Loucy (cell line): ENCODE results near the gene MAPK8.

Experiments
- H2AFZ ChIP-seq: fragments of 200-600 bp; sonication (generic); 2 replicates; pipeline ENCODE4 v1.6.0; 2016; ENCODE audit warnings: antibody characterized with exemption, mild to moderate bottlenecking, low read length, moderate library complexity
- H3F3A ChIP-seq: fragments of 200-600 bp; 2 replicates; pipeline ENCODE4 v1.6.0; 2016; ENCODE audit warnings: antibody characterized with exemption, low read depth, mild to moderate bottlenecking
- H3K27me3 ChIP-seq: fragments of 200-600 bp; sonication (generic); 2 replicates; pipeline ENCODE4 v1.6.1; 2014; ENCODE audit warnings: low read length, mild to moderate bottlenecking; ENCODE audit not compliant: insufficient read depth, poor library complexity, severe bottlenecking
- H3K36me3 ChIP-seq: fragments of 200-600 bp; sonication (generic); 2 replicates; pipeline ENCODE4 v1.6.1; 2016; ENCODE audit warnings: low read length; ENCODE audit not compliant: insufficient read depth
- H3K4me1 ChIP-seq: fragments of 200-600 bp; sonication (generic); 2 replicates; pipeline ENCODE4 v1.5.1; 2014; ENCODE audit warnings: low read length, mild to moderate bottlenecking; ENCODE audit not compliant: insufficient read depth, poor library complexity, severe bottlenecking
- H3K4me2 ChIP-seq: fragments of 200-600 bp; sonication (generic); 2 replicates; pipeline ENCODE4 v1.6.0; 2014; ENCODE audit warnings: antibody characterized with exemption, low read length, low read depth, mild to moderate bottlenecking; ENCODE audit not compliant: poor library complexity, severe bottlenecking
- H3K4me3 ChIP-seq: fragments of 200-600 bp; sonication (generic); 2 replicates; pipeline ENCODE4 v1.5.1; 2014; ENCODE audit warnings: low read length, mild to moderate bottlenecking, mixed read lengths; ENCODE audit not compliant: poor library complexity, severe bottlenecking
- H3K79me2 ChIP-seq: fragments of 200-600 bp; sonication (generic); 2 replicates; pipeline ENCODE4 v1.6.1; 2014; ENCODE audit warnings: low read length; ENCODE audit not compliant: insufficient read depth
- H3K9ac ChIP-seq: fragments of 200-600 bp; sonication (generic); 2 replicates; pipeline ENCODE4 v1.6.0; 2014; ENCODE audit warnings: mild to moderate bottlenecking, low read depth, low read length, moderate library complexity; ENCODE audit not compliant: poor library complexity, severe bottlenecking
- H3K9me2 ChIP-seq: fragments of 200-600 bp; sonication (generic); replicated peaks from 2 replicates; pipeline ENCODE4 v1.6.1; 2016; ENCODE audit warnings: low read depth, low read length, mixed read lengths
- H3K9me3 ChIP-seq: fragments of 200-600 bp; sonication (generic); 2 replicates; pipeline ENCODE4 v1.6.1; 2014; ENCODE audit warnings: mild to moderate bottlenecking, antibody characterized with exemption, low read length, low read depth; ENCODE audit not compliant: insufficient read depth
- H4K20me1 ChIP-seq: fragments of 200-600 bp; sonication (generic); 2 replicates; pipeline ENCODE4 v1.6.0; 2014; ENCODE audit warnings: antibody characterized with exemption, low read length, mild to moderate bottlenecking; ENCODE audit not compliant: insufficient read depth, poor library complexity, severe bottlenecking
- EZH2phosphoT487 ChIP-seq: fragments of 200-600 bp; IDR thresholded peaks from 2 replicates; pipeline ENCODE4 v1.6.1; 2018; ENCODE audit warnings: antibody characterized with exemption, mild to moderate bottlenecking, moderate library complexity, borderline replicate concordance
- TF ChIP-seq, protein P1 (sequence below): fragments of 200-600 bp; sonication (generic); conservative IDR thresholded peaks from 2 replicates; pipeline ENCODE4 v1.5.1; 2014; ENCODE audit warnings: mild to moderate bottlenecking, antibody characterized with exemption, low read length

MAPK8 gene

GRCh38 chr10:48453451-48454301, 147.2 kb downstream of the MAPK8 start:
- Histone ChIP-seq H3K4me2 (no peak overlapping the region), H3K9ac (no peak overlapping the region), H3K36me3 (no peaks in the 10 kb centered on the region)

DNA sequence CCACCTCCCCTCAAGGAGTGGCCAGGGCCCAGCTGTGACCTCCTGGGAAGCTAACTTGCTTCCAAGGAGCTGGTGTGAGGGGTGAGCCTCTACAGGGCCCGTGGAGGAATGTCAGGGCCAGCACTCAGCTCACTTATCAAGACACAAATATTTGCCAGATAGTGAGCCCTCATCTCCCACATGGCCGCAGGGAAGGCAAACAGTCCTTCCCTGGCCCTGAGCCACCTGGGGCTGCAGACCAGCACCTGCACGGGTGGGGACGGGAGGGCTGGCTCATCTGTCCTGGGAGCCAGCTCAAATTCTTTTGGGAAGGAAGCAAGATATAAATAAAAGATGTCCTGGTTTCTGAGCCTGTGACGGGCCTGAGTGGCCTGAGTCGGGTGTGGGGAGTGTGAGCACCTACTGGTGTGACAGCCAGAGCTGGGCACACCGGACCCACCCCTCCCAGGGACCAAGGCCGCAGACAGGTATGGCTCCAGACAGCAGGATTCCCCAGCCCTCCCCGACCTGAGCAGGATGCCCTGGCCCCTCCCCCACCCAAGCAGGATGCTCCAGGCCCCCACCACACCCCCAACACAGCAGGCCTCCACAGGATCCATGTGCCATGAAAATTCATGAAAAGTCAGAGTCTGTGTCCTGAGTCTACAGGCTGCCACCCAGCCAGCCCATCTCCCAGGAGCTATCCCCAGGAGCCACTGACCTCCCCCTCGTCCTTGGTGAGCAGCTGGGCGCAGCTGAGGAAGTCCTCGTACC, 148.0 kb downstream of the MAPK8 start:
- Histone ChIP-seq H3K79me2 (no peaks in the 10 kb centered on the region), H3K9me2 (no peaks in the 10 kb centered on the region), H3K4me1 (peaks cover 17% of the 10 kb centered on the region), H3K9me3 (no peaks in the 10 kb centered on the region), H4K20me1 (no peaks in the 10 kb centered on the region), H3K36me3 (no peaks in the 10 kb centered on the region), H2AFZ (no peak overlapping the region), H3F3A (no peaks in the 10 kb centered on the region), H3K27me3 (no peaks in the 10 kb centered on the region), H3K4me3 (no peak overlapping the region), H3K4me2 (no peak overlapping the region), H3K9ac (no peak overlapping the region)
- TF ChIP-seq, protein P1, sequence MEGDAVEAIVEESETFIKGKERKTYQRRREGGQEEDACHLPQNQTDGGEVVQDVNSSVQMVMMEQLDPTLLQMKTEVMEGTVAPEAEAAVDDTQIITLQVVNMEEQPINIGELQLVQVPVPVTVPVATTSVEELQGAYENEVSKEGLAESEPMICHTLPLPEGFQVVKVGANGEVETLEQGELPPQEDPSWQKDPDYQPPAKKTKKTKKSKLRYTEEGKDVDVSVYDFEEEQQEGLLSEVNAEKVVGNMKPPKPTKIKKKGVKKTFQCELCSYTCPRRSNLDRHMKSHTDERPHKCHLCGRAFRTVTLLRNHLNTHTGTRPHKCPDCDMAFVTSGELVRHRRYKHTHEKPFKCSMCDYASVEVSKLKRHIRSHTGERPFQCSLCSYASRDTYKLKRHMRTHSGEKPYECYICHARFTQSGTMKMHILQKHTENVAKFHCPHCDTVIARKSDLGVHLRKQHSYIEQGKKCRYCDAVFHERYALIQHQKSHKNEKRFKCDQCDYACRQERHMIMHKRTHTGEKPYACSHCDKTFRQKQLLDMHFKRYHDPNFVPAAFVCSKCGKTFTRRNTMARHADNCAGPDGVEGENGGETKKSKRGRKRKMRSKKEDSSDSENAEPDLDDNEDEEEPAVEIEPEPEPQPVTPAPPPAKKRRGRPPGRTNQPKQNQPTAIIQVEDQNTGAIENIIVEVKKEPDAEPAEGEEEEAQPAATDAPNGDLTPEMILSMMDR, result no peak
- no peak for TF ChIP-seq EZH2phosphoT487

More at GRCh38 chr10:48453451-48454301, 147.2 kb downstream of the MAPK8 start:
- H3K9me2 ChIP-seq, result no peaks in the 10 kb centered on the region
- H3K27me3 ChIP-seq, result no peaks in the 10 kb centered on the region
- no peaks in the 10 kb centered on the region for H4K20me1 ChIP-seq
- H3K9me3 ChIP-seq, result no peaks in the 10 kb centered on the region
- TF ChIP-seq, protein P1, result no peak
- no peak for TF ChIP-seq EZH2phosphoT487
- no peaks in the 10 kb centered on the region for H3K79me2 ChIP-seq
- peaks cover 17% of the 10 kb centered on the region for H3K4me1 ChIP-seq
- H3F3A ChIP-seq, result no peaks in the 10 kb centered on the region
- no peak overlapping the region for H2AFZ ChIP-seq
- H3K4me3 ChIP-seq, result no peak overlapping the region

DNA sequence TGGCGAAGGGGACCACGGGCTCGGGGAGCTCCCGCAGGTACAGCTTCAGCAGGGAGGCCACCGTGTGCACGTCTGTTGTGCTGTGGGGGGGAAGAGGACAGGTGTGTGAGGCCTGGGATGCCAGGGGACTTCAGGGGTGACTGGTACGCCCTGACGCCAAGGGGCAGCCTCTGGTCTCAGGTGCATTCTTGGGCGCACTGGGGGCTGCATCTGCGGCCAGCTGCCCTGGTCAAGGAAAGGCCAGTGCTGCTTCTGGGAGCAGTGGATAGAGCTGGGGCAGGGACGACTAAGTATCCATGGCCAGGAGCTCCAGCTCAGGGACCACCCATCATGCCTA, 148.5 kb downstream of the MAPK8 start:
- Histone ChIP-seq H3K4me1 (peaks cover 17% of the 10 kb centered on the region), H2AFZ (no peak overlapping the region), H3K36me3 (no peaks in the 10 kb centered on the region), H3K9ac (no peak overlapping the region), H3K4me3 (no peak overlapping the region), H3K79me2 (no peaks in the 10 kb centered on the region), H3K9me3 (no peaks in the 10 kb centered on the region), H3K4me2 (no peak overlapping the region), H3F3A (no peaks in the 10 kb centered on the region), H3K9me2 (no peaks in the 10 kb centered on the region), H3K27me3 (no peaks in the 10 kb centered on the region), H4K20me1 (no peaks in the 10 kb centered on the region)
- TF ChIP-seq, protein P1, result no peak
- no peak for TF ChIP-seq EZH2phosphoT487
